ENCODE results near the gene C9orf72. TPM values are rescaled to one million over a fixed set of nuclear protein-coding genes. Genes with fewer than 3 reads are reported as not detected.

C9orf72 gene
- total and polyA plus RNA-seq, 2 experiments from 2014 or later: 11.6 to 27.8 TPM

- H3K4me2 ChIP-seq: peak overlapping the region; percentile 84
- peak; percentile 3 for ATAC-seq
- H3K4me1 Mint-ChIP-seq: peaks cover 57% of the 10 kb centered on the region
Measured at GRCh38 chr9:27527702-27528075, 45.6 kb downstream of the C9orf72 start.

More at GRCh38 chr9:27527702-27528075, 45.6 kb downstream of the C9orf72 start:
- H3K4me3 ChIP-seq: peak overlapping the region; percentile 86
- no peaks in the 10 kb centered on the region for H3K9me3 Mint-ChIP-seq
- peaks cover 9% of the 10 kb centered on the region; the same call in 2 of the 3 replicates for H3K36me3 Mint-ChIP-seq (ENCODE audit: low read depth)
- no peak for DNase-seq (ENCODE audit: low spot score)
- H4K20me1 ChIP-seq (replicated peaks; ENCODE audit: insufficient read depth): no peaks in the 10 kb centered on the region
- TF ChIP-seq, protein P1, sequence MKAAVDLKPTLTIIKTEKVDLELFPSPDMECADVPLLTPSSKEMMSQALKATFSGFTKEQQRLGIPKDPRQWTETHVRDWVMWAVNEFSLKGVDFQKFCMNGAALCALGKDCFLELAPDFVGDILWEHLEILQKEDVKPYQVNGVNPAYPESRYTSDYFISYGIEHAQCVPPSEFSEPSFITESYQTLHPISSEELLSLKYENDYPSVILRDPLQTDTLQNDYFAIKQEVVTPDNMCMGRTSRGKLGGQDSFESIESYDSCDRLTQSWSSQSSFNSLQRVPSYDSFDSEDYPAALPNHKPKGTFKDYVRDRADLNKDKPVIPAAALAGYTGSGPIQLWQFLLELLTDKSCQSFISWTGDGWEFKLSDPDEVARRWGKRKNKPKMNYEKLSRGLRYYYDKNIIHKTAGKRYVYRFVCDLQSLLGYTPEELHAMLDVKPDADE (IDR thresholded peaks at IDR 0.05): no peak
- TF ChIP-seq EZH2 (IDR thresholded peaks at IDR 0.05; ENCODE audit: low read depth, unreplicated experiment) (no peak), ZNF114 (CRISPR knock-in tag; IDR thresholded peaks at IDR 0.05) (no peak), ZNF331 (CRISPR knock-in tag; IDR thresholded peaks at IDR 0.05; ENCODE audit: low read depth) (no peak), EZH2phosphoT487 (IDR thresholded peaks at IDR 0.05; ENCODE audit: unreplicated experiment) (no peak), STAT1 (IDR thresholded peaks at IDR 0.05; ENCODE audit: unreplicated experiment) (no peak), POLR2AphosphoS5 (IDR thresholded peaks at IDR 0.05; ENCODE audit: low read depth) (no peak), CTCF (conservative IDR thresholded peaks at IDR 0.05; ENCODE audit: low read depth in 2 of 2) (no peak)
- TF ChIP-seq, protein P2, sequence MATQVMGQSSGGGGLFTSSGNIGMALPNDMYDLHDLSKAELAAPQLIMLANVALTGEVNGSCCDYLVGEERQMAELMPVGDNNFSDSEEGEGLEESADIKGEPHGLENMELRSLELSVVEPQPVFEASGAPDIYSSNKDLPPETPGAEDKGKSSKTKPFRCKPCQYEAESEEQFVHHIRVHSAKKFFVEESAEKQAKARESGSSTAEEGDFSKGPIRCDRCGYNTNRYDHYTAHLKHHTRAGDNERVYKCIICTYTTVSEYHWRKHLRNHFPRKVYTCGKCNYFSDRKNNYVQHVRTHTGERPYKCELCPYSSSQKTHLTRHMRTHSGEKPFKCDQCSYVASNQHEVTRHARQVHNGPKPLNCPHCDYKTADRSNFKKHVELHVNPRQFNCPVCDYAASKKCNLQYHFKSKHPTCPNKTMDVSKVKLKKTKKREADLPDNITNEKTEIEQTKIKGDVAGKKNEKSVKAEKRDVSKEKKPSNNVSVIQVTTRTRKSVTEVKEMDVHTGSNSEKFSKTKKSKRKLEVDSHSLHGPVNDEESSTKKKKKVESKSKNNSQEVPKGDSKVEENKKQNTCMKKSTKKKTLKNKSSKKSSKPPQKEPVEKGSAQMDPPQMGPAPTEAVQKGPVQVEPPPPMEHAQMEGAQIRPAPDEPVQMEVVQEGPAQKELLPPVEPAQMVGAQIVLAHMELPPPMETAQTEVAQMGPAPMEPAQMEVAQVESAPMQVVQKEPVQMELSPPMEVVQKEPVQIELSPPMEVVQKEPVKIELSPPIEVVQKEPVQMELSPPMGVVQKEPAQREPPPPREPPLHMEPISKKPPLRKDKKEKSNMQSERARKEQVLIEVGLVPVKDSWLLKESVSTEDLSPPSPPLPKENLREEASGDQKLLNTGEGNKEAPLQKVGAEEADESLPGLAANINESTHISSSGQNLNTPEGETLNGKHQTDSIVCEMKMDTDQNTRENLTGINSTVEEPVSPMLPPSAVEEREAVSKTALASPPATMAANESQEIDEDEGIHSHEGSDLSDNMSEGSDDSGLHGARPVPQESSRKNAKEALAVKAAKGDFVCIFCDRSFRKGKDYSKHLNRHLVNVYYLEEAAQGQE (IDR thresholded peaks at IDR 0.05; ENCODE audit: unreplicated experiment): no peak
- H3K4me1 ChIP-seq (ENCODE audit: insufficient read depth): peaks cover 40% of the 10 kb centered on the region
- H3K4me3 Mint-ChIP-seq: peak overlapping the region; percentile 98
- peaks cover 10% of the 10 kb centered on the region; the same call in 1 of the 2 replicates for H3K27me3 ChIP-seq (ENCODE audit: insufficient read depth)
- peaks cover 9% of the 10 kb centered on the region for H3K27me3 Mint-ChIP-seq (ENCODE audit: insufficient read depth, low read depth, poor library complexity)
- peaks cover 23% of the 10 kb centered on the region; the same call in 1 of the 2 replicates for H3K79me2 ChIP-seq (replicated peaks; ENCODE audit: insufficient read depth)
- no peaks in the 10 kb centered on the region for H3F3A ChIP-seq (replicated peaks; ENCODE audit: low read depth)
- peak overlapping the region; percentile 93 for H3K27ac Mint-ChIP-seq
- H2AFZ ChIP-seq: peak overlapping the region; percentile 53; the same call in 1 of the 2 replicates
- H3K9me2 ChIP-seq (ENCODE audit: insufficient read depth): peaks cover 5% of the 10 kb centered on the region
- peak overlapping the region; percentile 78 for H3K27ac ChIP-seq (ENCODE audit: low read depth)
- H3K36me3 ChIP-seq (ENCODE audit: insufficient read depth): no peaks in the 10 kb centered on the region; the same call in 1 of the 2 replicates
